ENCODE results near the gene ZNF710.

DNA sequence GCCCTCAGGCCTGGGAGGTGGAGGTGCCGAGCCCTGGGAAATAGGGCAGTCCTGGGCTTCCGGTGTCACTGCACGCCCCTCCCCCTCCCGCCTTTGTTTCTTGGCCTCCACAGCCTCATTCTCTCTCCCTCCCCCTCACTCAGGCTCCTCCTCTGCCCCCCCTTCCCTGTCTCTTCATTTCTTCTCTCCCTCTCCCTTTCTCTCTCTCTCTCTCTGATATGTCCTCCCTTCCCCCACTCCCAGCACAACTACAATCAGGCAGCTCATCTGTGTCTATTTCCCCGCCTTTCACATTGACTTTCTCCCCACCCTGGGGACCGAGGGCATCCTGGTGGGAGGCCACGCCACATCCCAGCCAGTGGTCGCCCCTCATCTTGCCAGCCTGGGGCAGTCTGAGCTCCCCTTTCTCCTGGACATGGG, 60.9 kb downstream of the ZNF710 start:
- TF ChIP-seq, protein P1, sequence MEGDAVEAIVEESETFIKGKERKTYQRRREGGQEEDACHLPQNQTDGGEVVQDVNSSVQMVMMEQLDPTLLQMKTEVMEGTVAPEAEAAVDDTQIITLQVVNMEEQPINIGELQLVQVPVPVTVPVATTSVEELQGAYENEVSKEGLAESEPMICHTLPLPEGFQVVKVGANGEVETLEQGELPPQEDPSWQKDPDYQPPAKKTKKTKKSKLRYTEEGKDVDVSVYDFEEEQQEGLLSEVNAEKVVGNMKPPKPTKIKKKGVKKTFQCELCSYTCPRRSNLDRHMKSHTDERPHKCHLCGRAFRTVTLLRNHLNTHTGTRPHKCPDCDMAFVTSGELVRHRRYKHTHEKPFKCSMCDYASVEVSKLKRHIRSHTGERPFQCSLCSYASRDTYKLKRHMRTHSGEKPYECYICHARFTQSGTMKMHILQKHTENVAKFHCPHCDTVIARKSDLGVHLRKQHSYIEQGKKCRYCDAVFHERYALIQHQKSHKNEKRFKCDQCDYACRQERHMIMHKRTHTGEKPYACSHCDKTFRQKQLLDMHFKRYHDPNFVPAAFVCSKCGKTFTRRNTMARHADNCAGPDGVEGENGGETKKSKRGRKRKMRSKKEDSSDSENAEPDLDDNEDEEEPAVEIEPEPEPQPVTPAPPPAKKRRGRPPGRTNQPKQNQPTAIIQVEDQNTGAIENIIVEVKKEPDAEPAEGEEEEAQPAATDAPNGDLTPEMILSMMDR (IDR thresholded peaks at IDR 0.05; ENCODE audit: insufficient read depth, low read depth, low read length): no peak
- no peak for TF ChIP-seq EZH2 (IDR thresholded peaks at IDR 0.05; ENCODE audit: insufficient read depth, low read length)
